ENCODE data around the gene PIGV. TPM values are rescaled to one million over a fixed set of nuclear protein-coding genes. Genes with fewer than 3 reads are reported as not detected.

PIGV gene
- total RNA-seq, 2 donors from 2014 or later: 6.4 to 13.8 TPM

DNA sequence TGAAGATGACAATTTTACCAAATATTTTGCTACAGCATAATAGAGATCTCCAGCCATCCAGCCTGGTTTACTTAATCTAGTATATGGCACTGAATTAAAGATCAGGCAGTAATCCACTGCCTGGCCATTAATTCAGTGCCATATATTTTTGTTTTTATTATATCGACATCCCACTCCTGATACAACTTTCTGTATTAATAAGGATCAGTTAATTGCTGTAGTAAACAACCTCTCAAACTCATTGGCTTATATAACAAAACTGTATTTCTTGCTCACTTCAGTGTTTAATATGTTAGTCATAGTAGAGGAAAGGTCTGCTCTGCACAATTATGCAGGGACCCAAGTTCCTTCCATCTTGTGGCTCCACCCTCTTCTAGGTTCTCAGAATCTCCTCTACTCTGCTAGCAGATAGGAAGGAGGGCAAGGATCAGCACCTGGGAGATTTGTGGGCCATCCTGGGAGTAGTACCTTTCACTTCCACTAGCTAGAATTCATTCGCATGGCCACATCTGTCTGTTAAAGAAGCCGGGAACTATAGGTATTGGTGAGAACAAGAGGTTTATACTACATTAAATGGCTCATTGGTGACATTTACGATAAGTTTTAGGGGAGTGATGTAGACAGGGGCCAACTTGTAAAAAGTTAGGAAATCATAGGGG is 35.1 kb downstream of the PIGV start:
- no peak overlapping the region for H3K27ac ChIP-seq
- no peak for DNase-seq (ENCODE audit: low spot score)
- H3K36me3 ChIP-seq: no peaks in the 10 kb centered on the region
- TF ChIP-seq, protein P1, sequence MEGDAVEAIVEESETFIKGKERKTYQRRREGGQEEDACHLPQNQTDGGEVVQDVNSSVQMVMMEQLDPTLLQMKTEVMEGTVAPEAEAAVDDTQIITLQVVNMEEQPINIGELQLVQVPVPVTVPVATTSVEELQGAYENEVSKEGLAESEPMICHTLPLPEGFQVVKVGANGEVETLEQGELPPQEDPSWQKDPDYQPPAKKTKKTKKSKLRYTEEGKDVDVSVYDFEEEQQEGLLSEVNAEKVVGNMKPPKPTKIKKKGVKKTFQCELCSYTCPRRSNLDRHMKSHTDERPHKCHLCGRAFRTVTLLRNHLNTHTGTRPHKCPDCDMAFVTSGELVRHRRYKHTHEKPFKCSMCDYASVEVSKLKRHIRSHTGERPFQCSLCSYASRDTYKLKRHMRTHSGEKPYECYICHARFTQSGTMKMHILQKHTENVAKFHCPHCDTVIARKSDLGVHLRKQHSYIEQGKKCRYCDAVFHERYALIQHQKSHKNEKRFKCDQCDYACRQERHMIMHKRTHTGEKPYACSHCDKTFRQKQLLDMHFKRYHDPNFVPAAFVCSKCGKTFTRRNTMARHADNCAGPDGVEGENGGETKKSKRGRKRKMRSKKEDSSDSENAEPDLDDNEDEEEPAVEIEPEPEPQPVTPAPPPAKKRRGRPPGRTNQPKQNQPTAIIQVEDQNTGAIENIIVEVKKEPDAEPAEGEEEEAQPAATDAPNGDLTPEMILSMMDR (IDR thresholded peaks at IDR 0.05): no peak
- H3K27me3 ChIP-seq: no peaks in the 10 kb centered on the region
- H3K9me3 ChIP-seq: no peaks in the 10 kb centered on the region
- H3K4me3 ChIP-seq: no peak overlapping the region
- peaks cover 0 to 18% of the 10 kb centered on the region in 2 donors for H3K4me1 ChIP-seq

DNA sequence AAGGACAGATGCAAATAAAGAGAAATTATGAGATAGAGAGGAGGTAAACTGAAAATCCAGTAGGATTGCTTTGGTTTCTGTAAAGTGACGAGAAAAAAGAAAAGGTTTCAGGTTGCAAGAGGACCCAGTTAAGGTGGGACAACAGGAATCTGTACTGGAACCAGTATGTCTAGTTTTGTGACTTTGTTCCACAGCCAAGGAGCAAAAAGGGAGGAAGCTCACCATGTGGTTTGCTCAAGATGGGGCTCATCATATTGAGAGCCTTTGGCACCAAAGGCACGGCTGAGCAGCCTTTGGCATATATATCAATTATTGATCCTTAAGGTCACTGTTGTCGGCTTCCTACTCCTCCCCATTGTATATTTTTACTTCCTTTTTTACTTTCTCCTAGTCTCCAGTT is 37.0 kb downstream of the PIGV start:
- Histone ChIP-seq H3K4me3 (no peak overlapping the region), H3K36me3 (no peaks in the 10 kb centered on the region), H3K27ac (no peak overlapping the region), H3K27me3 (no peaks in the 10 kb centered on the region), H3K9me3 (no peaks in the 10 kb centered on the region), H3K4me1 (peaks cover 0 to 37% of the 10 kb centered on the region in 2 donors)
- no peak for DNase-seq (ENCODE audit: low spot score)
- TF ChIP-seq, protein P1 (IDR thresholded peaks at IDR 0.05): no peak

DNA sequence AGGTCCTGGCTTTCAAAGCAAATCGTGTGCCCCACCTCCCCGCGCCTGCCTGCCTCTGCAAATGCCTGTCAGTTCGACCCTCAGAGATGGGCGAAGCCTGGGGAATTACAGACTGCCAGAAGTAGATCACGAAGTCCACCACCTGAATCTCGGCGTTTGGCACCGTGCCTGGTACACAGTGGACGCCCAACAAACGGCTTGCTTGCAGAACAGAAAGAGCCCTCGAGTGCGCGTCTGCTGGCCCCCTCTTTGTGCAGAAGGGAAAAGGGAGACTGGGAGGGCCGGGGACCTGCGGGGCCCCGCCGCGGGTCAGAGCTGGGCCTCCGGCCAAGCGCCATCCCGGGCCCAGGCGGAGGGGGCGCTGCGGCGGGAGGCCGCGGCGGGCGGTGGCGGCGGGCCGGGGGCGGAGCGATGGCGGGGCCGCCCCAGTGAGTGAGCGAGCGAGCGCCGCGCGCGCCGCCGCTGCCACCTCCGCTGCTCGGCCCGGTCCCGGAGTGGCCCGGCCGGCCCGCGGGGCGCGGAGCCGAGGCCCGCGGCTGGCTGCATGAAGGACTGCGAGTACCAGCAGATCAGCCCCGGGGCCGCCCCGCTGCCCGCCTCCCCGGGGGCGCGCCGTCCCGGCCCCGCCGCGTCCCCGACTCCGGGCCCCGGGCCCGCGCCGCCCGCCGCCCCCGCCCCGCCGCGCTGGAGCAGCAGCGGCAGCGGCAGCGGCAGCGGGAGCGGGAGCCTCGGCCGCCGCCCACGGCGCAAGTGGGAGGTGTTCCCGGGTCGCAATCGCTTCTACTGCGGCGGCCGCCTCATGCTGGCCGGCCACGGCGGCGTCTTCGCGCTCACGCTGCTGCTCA is 38.7 kb downstream of the PIGV start, which contains the start of gene ZDHHC18:
Gene ZDHHC18, plus strand, starts transcription at position 428 of the 845 bp plus-strand sequence. Its CDS starts 117 bp downstream, at position 545.
- Histone ChIP-seq H3K4me3 (peak within 1 kb of the TSS; percentile 84 to 86), H3K27me3 (no peaks in the 10 kb centered on the region), H3K4me1 (peaks cover 0 to 43% of the 10 kb centered on the region in 2 donors), H3K9me3 (no peaks in the 10 kb centered on the region), H3K36me3 (no peaks in the 10 kb centered on the region), H3K27ac (peak within 1 kb of the TSS; percentile 85)
- peak; percentile 62 for DNase-seq (ENCODE audit: low spot score)
- TF ChIP-seq, protein P1 (IDR thresholded peaks at IDR 0.05): peak; percentile 60 to 61

DNA sequence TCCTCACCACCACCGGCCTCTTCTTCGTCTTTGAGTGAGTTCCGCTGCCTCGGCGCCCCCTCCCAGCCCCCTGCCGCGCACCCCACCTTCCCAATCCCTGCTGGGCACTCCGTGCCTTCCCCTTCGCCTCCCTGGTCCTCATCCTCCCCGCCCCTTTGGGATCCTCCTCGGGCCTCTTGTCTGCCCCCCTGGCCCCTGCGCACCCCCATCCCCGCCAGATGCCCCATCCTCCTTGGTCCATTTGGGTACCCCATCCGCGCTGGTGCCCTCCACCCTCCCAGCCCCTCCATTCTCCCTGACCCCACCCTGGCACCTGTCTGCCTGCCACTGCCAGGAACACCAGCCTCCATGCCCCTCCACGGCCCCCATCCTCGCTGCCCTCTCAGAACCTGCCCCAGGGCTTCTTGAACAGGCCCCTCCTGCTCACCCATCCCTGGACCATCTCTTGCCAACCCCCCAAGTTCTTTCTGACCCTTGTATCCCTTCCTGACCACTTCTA is 39.4 kb downstream of the PIGV start:
- Histone ChIP-seq H3K27ac (peak overlapping the region; percentile 85), H3K4me3 (peak overlapping the region; percentile 84 to 86), H3K9me3 (no peaks in the 10 kb centered on the region), H3K4me1 (peaks cover 0 to 43% of the 10 kb centered on the region in 2 donors), H3K36me3 (peaks cover 6% of the 10 kb centered on the region), H3K27me3 (no peaks in the 10 kb centered on the region)
- TF ChIP-seq, protein P1 (IDR thresholded peaks at IDR 0.05): no peak
- no peak for DNase-seq (ENCODE audit: low spot score)

DNA sequence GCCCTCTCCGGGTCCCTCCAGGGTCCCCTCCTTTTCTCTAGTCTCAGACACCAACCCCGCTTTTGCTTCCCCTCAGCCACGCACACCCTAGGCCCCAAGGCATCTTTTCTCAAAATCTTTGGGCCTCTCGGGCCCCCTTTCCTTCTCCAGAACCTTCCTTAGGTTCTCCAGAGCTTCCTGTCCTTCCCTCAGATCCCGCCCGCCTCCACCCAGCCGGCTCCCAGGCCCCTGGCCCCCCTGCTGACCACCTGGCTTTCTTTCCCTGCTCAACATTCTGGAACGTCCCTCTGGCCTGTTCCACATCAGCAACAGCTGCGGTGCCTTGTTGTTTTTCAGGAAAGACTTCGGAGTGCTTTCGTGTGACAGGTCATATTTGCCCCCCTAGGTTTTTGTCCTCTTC is 39.9 kb downstream of the PIGV start:
- H3K4me3 ChIP-seq: peak overlapping the region; percentile 84 to 86
- peaks cover 11% of the 10 kb centered on the region for H3K36me3 ChIP-seq
- TF ChIP-seq, protein P1 (IDR thresholded peaks at IDR 0.05): no peak
- H3K9me3 ChIP-seq: no peaks in the 10 kb centered on the region
- H3K4me1 ChIP-seq: peaks cover 0 to 43% of the 10 kb centered on the region in 2 donors
- H3K27ac ChIP-seq: peak overlapping the region; percentile 85
- no peaks in the 10 kb centered on the region for H3K27me3 ChIP-seq
- no peak for DNase-seq (ENCODE audit: low spot score)
